Mesenchymal stem cell (in vitro differentiated cells and primary cell): ENCODE results near the gene SPINK4.

Experiments
- DNase-seq: peaks from one replicate; pipeline ENCODE4 v3.0.0-alpha.2; 2013
- H2AFZ ChIP-seq: one replicate; pipeline ENCODE4 v1.6.1; 2013; ENCODE audit warnings: low read depth, mild to moderate bottlenecking, control low read depth, inconsistent platforms, low read length, moderate library complexity
- H2AK5ac ChIP-seq: 2 replicates; pipeline ENCODE4 v1.6.1; 2013; ENCODE audit warnings: low read length, moderate library complexity, mild to moderate bottlenecking, inconsistent platforms; ENCODE audit not compliant: severe bottlenecking
- H2BK120ac ChIP-seq: one replicate; pipeline ENCODE4 v1.6.1; 2013; ENCODE audit warnings: low read depth, mild to moderate bottlenecking, inconsistent platforms, low read length, moderate library complexity
- H2BK12ac ChIP-seq, 2 experiments: one replicate each; pipeline ENCODE4 v1.6.1; 2013; ENCODE audit warnings: inconsistent platforms in 2 of 2, low read length in 2 of 2, mild to moderate bottlenecking in 2 of 2, moderate library complexity in 2 of 2, control low read depth in 1 of 2
- H2BK15ac ChIP-seq: one replicate; pipeline ENCODE4 v1.6.1; 2013; ENCODE audit warnings: mild to moderate bottlenecking, low read depth, inconsistent platforms; ENCODE audit not compliant: poor library complexity, severe bottlenecking
- H2BK5ac ChIP-seq: 2 replicates; pipeline ENCODE4 v1.6.1; 2013; ENCODE audit warnings: low read depth, mild to moderate bottlenecking, low read length, control low read depth, inconsistent platforms; ENCODE audit not compliant: poor library complexity, severe bottlenecking
- H3K14ac ChIP-seq, 2 experiments: one replicate each; pipeline ENCODE4 v1.6.1; 2013; ENCODE audit warnings: inconsistent platforms in 2 of 2, low read length in 2 of 2, control low read depth in 1 of 2, mild to moderate bottlenecking in 1 of 2, moderate library complexity in 1 of 2
- H3K18ac ChIP-seq, 2 experiments: one replicate each; pipeline ENCODE4 v1.6.1; 2013; ENCODE audit warnings: inconsistent platforms in 2 of 2, low read length in 2 of 2, control low read depth in 1 of 2, low read depth in 1 of 2, mild to moderate bottlenecking in 1 of 2
- H3K23ac ChIP-seq, 2 experiments: one replicate each; pipeline ENCODE4 v1.6.1; 2013; ENCODE audit warnings: inconsistent platforms in 2 of 2, low read length in 2 of 2, mild to moderate bottlenecking in 2 of 2, moderate library complexity in 2 of 2, control low read depth in 1 of 2
- H3K27ac ChIP-seq: 2 replicates; pipeline ENCODE4 v1.5.1; 2013; ENCODE audit warnings: mild to moderate bottlenecking, moderate library complexity, low read length, control low read depth, inconsistent platforms; ENCODE audit not compliant: poor library complexity, severe bottlenecking
- H3K27me3 ChIP-seq, 2 experiments: 2 replicates each; pipeline versions ENCODE4 v1.6.1 to v1.7.0; 2013; ENCODE audit warnings: low read length in 2 of 2, mild to moderate bottlenecking in 2 of 2, moderate library complexity in 2 of 2, control low read depth in 1 of 2, inconsistent platforms in 1 of 2; ENCODE audit not compliant: control insufficient read depth in 1 of 2, insufficient read depth in 1 of 2
- H3K36me3 ChIP-seq, 2 experiments: 2 replicates each; pipeline versions ENCODE4 v1.6.1 to v1.7.0; 2013; ENCODE audit warnings: low read length in 2 of 2, control low read depth in 1 of 2, inconsistent platforms in 1 of 2, low read depth in 1 of 2, mild to moderate bottlenecking in 1 of 2; ENCODE audit not compliant: insufficient read depth in 2 of 2, control insufficient read depth in 1 of 2
- H3K4ac ChIP-seq, 2 experiments: one replicate each; pipeline ENCODE4 v1.6.1; 2013; ENCODE audit warnings: inconsistent platforms in 2 of 2, low read length in 2 of 2, mild to moderate bottlenecking in 2 of 2, moderate library complexity in 2 of 2, control low read depth in 1 of 2, low read depth in 1 of 2
- H3K4me1 ChIP-seq: 2 replicates; pipeline ENCODE4 v1.6.1; 2013; ENCODE audit warnings: low read depth, low read length, control low read depth; ENCODE audit not compliant: control insufficient read depth, insufficient read depth
- H3K4me2 ChIP-seq: 2 replicates; pipeline ENCODE4 v1.6.1; 2013; ENCODE audit warnings: low read length, mild to moderate bottlenecking, inconsistent platforms; ENCODE audit not compliant: poor library complexity, severe bottlenecking
- H3K4me3 ChIP-seq, 2 experiments: 2 replicates each; pipeline versions ENCODE4 v1.5.1 to v1.7.0; 2013; ENCODE audit warnings: low read length in 2 of 2, mild to moderate bottlenecking in 2 of 2, control low read depth in 1 of 2, low read depth in 1 of 2; ENCODE audit not compliant: insufficient read depth in 1 of 2
- H3K79me1 ChIP-seq: replicated peaks from 2 replicates; pipeline ENCODE4 v1.6.1; 2013; ENCODE audit warnings: mild to moderate bottlenecking, control low read depth, low read length, inconsistent platforms; ENCODE audit not compliant: poor library complexity, severe bottlenecking
- H3K9ac ChIP-seq: 2 replicates; pipeline ENCODE4 v1.7.0; 2013; ENCODE audit warnings: mild to moderate bottlenecking, low read length, moderate library complexity
- H3K9me3 ChIP-seq: 2 replicates; pipeline ENCODE4 v1.7.0; 2013; ENCODE audit warnings: mild to moderate bottlenecking, low read length; ENCODE audit not compliant: control insufficient read depth
- H4K8ac ChIP-seq: one replicate; pipeline ENCODE4 v1.6.1; 2013; ENCODE audit warnings: inconsistent platforms, mild to moderate bottlenecking, low read length, moderate library complexity
- H4K91ac ChIP-seq: one replicate; pipeline ENCODE4 v1.6.1; 2013; ENCODE audit warnings: mild to moderate bottlenecking, low read length, inconsistent platforms
- WGBS: methylation state at CpG from one replicate; pipeline ENCODE4 v1.1.7; 2013; ENCODE audit warnings: mixed read lengths; 5-methylcytosine and 5-hydroxymethylcytosine counted together

The SPINK4 gene

GRCh38 chr9:33289496-33289895 is 49.5 kb downstream of the SPINK4 start:
- H3K9me3 ChIP-seq = no peaks in the 10 kb centered on the region
- 98% methylated on average over 4 of the region's 12 CpGs for WGBS
- peak overlapping the region; percentile 100 for H3K9ac ChIP-seq
- no peaks in the 10 kb centered on the region for H3K27me3 ChIP-seq
- H3K18ac ChIP-seq = peak overlapping the region; percentile 46 to 87
- peaks cover 4 to 41% of the 10 kb centered on the region in 2 experiments for H3K36me3 ChIP-seq
- peak overlapping the region in 1 of 2 experiments; percentile 81 for H3K4ac ChIP-seq
- H2BK120ac ChIP-seq = no peak overlapping the region
- H3K14ac ChIP-seq = no peak overlapping the region
- H4K8ac ChIP-seq = peak overlapping the region; percentile 78
- H3K4me3 ChIP-seq = peak overlapping the region; percentile 20 to 50
- no peak overlapping the region for H3K27ac ChIP-seq
- H2AFZ ChIP-seq = no peak overlapping the region
- no peak overlapping the region for H2BK5ac ChIP-seq
- H2AK5ac ChIP-seq = peak overlapping the region; percentile 68
- H2BK12ac ChIP-seq = peak overlapping the region in 1 of 2 experiments; percentile 51
- peak overlapping the region; percentile 79 for H3K4me2 ChIP-seq
- H4K91ac ChIP-seq = peak overlapping the region; percentile 70
- DNase-seq = no peak
- H2BK15ac ChIP-seq = no peak overlapping the region
- H3K79me1 ChIP-seq = peaks cover 8% of the 10 kb centered on the region
- H3K23ac ChIP-seq = no peak overlapping the region
- peaks cover 9% of the 10 kb centered on the region for H3K4me1 ChIP-seq

GRCh38 chr9:33289936-33290246 is 49.9 kb downstream of the SPINK4 start:
- Histone ChIP-seq H4K8ac (peak overlapping the region; percentile 93), H3K79me1 (peaks cover 12% of the 10 kb centered on the region), H3K23ac (no peak overlapping the region), H3K18ac (peak overlapping the region; percentile 41 to 87), H3K9me3 (no peaks in the 10 kb centered on the region), H3K36me3 (peaks cover 7 to 41% of the 10 kb centered on the region in 2 experiments), H2BK120ac (no peak overlapping the region), H3K27me3 (no peaks in the 10 kb centered on the region), H3K4me2 (peak overlapping the region; percentile 55), H4K91ac (peak overlapping the region; percentile 52), H2BK5ac (peak overlapping the region; percentile 83), H3K27ac (peak overlapping the region; percentile 90), H3K9ac (peak overlapping the region; percentile 100), H3K4me1 (peaks cover 9% of the 10 kb centered on the region), H2BK15ac (peak overlapping the region; percentile 40), H3K14ac (no peak overlapping the region), H2AFZ (no peak overlapping the region), H2AK5ac (no peak overlapping the region), H3K4me3 (peak overlapping the region; percentile 87 to 97), H2BK12ac (no peak overlapping the region), H3K4ac (peak overlapping the region in 1 of 2 experiments; percentile 35)
- DNase-seq = no peak
- 7% methylated on average over 13 of the region's 14 CpGs for WGBS

- Histone ChIP-seq H2BK15ac (peak within 1 kb of the TSS; percentile 40), H3K18ac (peak within 1 kb of the TSS; percentile 93 to 99), H3K4ac (peak within 1 kb of the TSS; percentile 94 to 98), H3K27ac (peak within 1 kb of the TSS; percentile 97), H2BK12ac (peak within 1 kb of the TSS; percentile 79 to 87), H4K8ac (peak within 1 kb of the TSS; percentile 99), H3K9ac (peak within 1 kb of the TSS; percentile 100), H2AK5ac (peak within 1 kb of the TSS; percentile 77), H2AFZ (peak within 1 kb of the TSS; percentile 75), H3K14ac (peak within 1 kb of the TSS in 1 of 2 experiments; percentile 98), H3K23ac (peak within 1 kb of the TSS; percentile 86 to 94), H4K91ac (peak within 1 kb of the TSS; percentile 87), H3K4me2 (peak within 1 kb of the TSS; percentile 89), H3K27me3 (no peaks in the 10 kb centered on the region), H2BK5ac (peak within 1 kb of the TSS; percentile 83), H3K4me1 (peaks cover 9% of the 10 kb centered on the region), H3K36me3 (peaks cover 10 to 44% of the 10 kb centered on the region in 2 experiments), H3K9me3 (no peaks in the 10 kb centered on the region), H2BK120ac (peak within 1 kb of the TSS; percentile 75), H3K4me3 (peak within 1 kb of the TSS; percentile 87 to 97), H3K79me1 (peaks cover 14% of the 10 kb centered on the region)
- WGBS = under 1% methylated on average over 62 of the region's 63 CpGs
- peak; percentile 99 for DNase-seq
Measured at GRCh38 chr9:33290247-33291030, 50.5 kb downstream of the SPINK4 start, which contains the start of gene NFX1. Gene NFX1 (plus strand): TSS chr9:33290516. CDS start chr9:33290573, 57 bp downstream.

GRCh38 chr9:33291031-33291397 is 51.0 kb downstream of the SPINK4 start:
- 4% methylated on average over 4 of the region's 7 CpGs for WGBS
- Histone ChIP-seq H2BK15ac (peak overlapping the region; percentile 26), H3K27me3 (no peaks in the 10 kb centered on the region)

More at GRCh38 chr9:33291031-33291397, 51.0 kb downstream of the SPINK4 start:
- H3K18ac ChIP-seq = peak overlapping the region; percentile 93 to 99
- H3K9ac ChIP-seq = peak overlapping the region; percentile 100
- peaks cover 14 to 46% of the 10 kb centered on the region in 2 experiments for H3K36me3 ChIP-seq
- H2BK120ac ChIP-seq = no peak overlapping the region
- H3K23ac ChIP-seq = peak overlapping the region in 1 of 2 experiments; percentile 86
- H3K79me1 ChIP-seq = peaks cover 14% of the 10 kb centered on the region
- peak overlapping the region; percentile 77 for H2AK5ac ChIP-seq
- H2AFZ ChIP-seq = peak overlapping the region; percentile 75
- peaks cover 9% of the 10 kb centered on the region for H3K4me1 ChIP-seq
- H3K4ac ChIP-seq = peak overlapping the region; percentile 94 to 98
- peak overlapping the region; percentile 89 for H3K4me2 ChIP-seq
- H4K91ac ChIP-seq = peak overlapping the region; percentile 87
- DNase-seq = no peak
- peak overlapping the region; percentile 97 for H3K27ac ChIP-seq
- peak overlapping the region; percentile 99 for H4K8ac ChIP-seq
- H3K14ac ChIP-seq = peak overlapping the region in 1 of 2 experiments; percentile 98
- peak overlapping the region in 1 of 2 experiments; percentile 79 for H2BK12ac ChIP-seq
- H2BK5ac ChIP-seq = no peak overlapping the region
- H3K4me3 ChIP-seq = peak overlapping the region; percentile 87 to 97
- H3K9me3 ChIP-seq = no peaks in the 10 kb centered on the region
